ENCODE data around the gene ABCD2.

DNA sequence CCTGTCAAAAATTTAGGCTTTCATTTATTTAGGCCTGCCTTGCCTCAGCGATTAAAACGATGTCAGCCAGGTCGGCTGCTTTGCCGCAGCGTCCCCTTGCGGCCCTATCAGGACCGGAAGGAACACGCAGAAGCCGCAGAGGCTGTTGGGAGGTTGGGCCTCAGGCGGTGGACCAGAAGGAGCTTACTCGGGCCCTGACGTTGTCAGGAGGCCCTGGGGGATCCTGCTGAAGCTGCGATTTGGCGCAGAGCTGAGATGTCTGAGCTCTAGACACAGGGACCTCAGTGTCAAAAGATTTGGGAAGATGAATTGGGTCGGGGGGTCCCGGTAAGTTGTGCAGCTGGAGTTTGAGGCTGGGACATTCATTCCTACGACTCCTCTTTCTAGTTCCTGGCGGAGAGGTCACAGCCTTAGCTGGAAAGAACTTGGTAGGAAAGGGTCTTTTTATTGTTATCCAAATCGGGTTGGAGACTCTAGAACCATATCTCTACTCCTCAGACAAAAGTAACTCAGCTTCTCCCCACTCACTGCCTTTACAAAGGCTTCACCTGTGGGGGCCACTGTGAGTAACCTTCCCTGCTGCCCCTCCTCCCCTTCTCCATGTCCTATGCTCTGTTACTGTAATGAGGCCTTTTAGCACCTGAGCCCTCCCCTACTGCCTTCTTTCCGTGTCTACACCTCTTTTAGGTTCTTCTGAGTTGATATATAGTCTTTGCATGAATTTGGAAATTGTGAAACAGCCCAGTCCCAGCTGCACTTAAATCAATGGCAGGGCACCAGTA is 6.6 kb upstream of the ABCD2 start:
- TF ChIP-seq POLR2A (IDR thresholded peaks at IDR 0.05) (no peak), CTCF (IDR thresholded peaks at IDR 0.05) (no peak)

Measured in body of pancreas (tissue), 4 donors.